Sigmoid colon (tissue), 4 donors: ENCODE data around the gene KRT10.

ENCODE experiments used
- CTCF ChIP-seq, 4 experiments: fragments of 450-650 bp in 3 of 4; fragments of 200-600 bp in 1 of 4; IDR thresholded peaks; one replicate each; pipeline ENCODE4 v1.5.1; 2016 to 2019; ENCODE audit warnings: antibody characterized with exemption in 4 of 4, mild to moderate bottlenecking in 3 of 4, moderate library complexity in 2 of 4
- EP300 ChIP-seq, 4 donors: sonication (generic); formaldehyde crosslinking; IDR thresholded peaks; one replicate each; pipeline ENCODE4 v1.6.1; 2017; ENCODE audit warnings: antibody characterized with exemption in 4 of 4

- TF ChIP-seq CTCF (IDR thresholded peaks at IDR 0.05) (no peak), EP300 (IDR thresholded peaks at IDR 0.05) (no peak)
Observed at GRCh38 chr17:40822132-40822812, at the start of gene KRT10.
